ENCODE measurements around the gene THOC2.
"Not testable (repeated sequence)": the region's sequence is repeated elsewhere in the genome, so short reads cannot be mapped to it uniquely, and the experiment has no call there.

The THOC2 gene

GRCh38 chrX:123713434-123713833 is 19.4 kb downstream of the THOC2 start:
- no peak overlapping the region for H3K4me3 Mint-ChIP-seq
- H3K27ac Mint-ChIP-seq: peak overlapping the region; percentile 55
- H3K36me3 Mint-ChIP-seq (ENCODE audit: low read depth): peaks cover 16% of the 10 kb centered on the region
- H3K9me3 Mint-ChIP-seq: no peaks in the 10 kb centered on the region
- H3K27me3 Mint-ChIP-seq: no peaks in the 10 kb centered on the region
- peaks cover 29% of the 10 kb centered on the region for H3K4me1 Mint-ChIP-seq (ENCODE audit: low read depth)

GRCh38 chrX:123711201-123711600 is 21.7 kb downstream of the THOC2 start:
- not testable (repeated sequence) for H3K27ac Mint-ChIP-seq, H3K9me3 Mint-ChIP-seq, H3K4me3 Mint-ChIP-seq, H3K27me3 Mint-ChIP-seq
- Mint-ChIP-seq H3K4me1 (ENCODE audit: low read depth) (peaks cover 21% of the 10 kb centered on the region), H3K36me3 (ENCODE audit: low read depth) (peaks cover 11% of the 10 kb centered on the region)

- Mint-ChIP-seq H3K36me3 (ENCODE audit: low read depth) (peaks cover 5% of the 10 kb centered on the region), H3K4me3 (no peak overlapping the region), H3K9me3 (no peaks in the 10 kb centered on the region), H3K27me3 (no peaks in the 10 kb centered on the region), H3K27ac (no peak overlapping the region), H3K4me1 (ENCODE audit: low read depth) (peaks cover 6% of the 10 kb centered on the region)
These were observed 28.1 kb downstream of the THOC2 start for GRCh38 chrX:123704781-123705180.

- H3K4me1 Mint-ChIP-seq (ENCODE audit: low read depth): no peaks in the 10 kb centered on the region
These were observed 33.8 kb downstream of the THOC2 start for GRCh38 chrX:123698979-123699520.

GRCh38 chrX:123696334-123696733 is 36.5 kb downstream of the THOC2 start:
- Mint-ChIP-seq H3K27me3 (no peaks in the 10 kb centered on the region), H3K36me3 (ENCODE audit: low read depth) (peaks cover 13% of the 10 kb centered on the region), H3K4me3 (no peak overlapping the region), H3K27ac (no peak overlapping the region), H3K9me3 (no peaks in the 10 kb centered on the region), H3K4me1 (ENCODE audit: low read depth) (no peaks in the 10 kb centered on the region)

More at GRCh38 chrX:123698979-123699520, 33.8 kb downstream of the THOC2 start:
- H3K27ac Mint-ChIP-seq: no peak overlapping the region
- peaks cover 9% of the 10 kb centered on the region for H3K36me3 Mint-ChIP-seq (ENCODE audit: low read depth)
- no peak overlapping the region for H3K4me3 Mint-ChIP-seq
- H3K27me3 Mint-ChIP-seq: no peaks in the 10 kb centered on the region
- H3K9me3 Mint-ChIP-seq: no peaks in the 10 kb centered on the region

GRCh38 chrX:123695242-123695641 is 37.6 kb downstream of the THOC2 start:
- H3K36me3 Mint-ChIP-seq (ENCODE audit: low read depth): peaks cover 17% of the 10 kb centered on the region
- no peak overlapping the region for H3K4me3 Mint-ChIP-seq
- H3K4me1 Mint-ChIP-seq (ENCODE audit: low read depth): no peaks in the 10 kb centered on the region
- H3K27ac Mint-ChIP-seq: no peak overlapping the region
- H3K9me3 Mint-ChIP-seq: no peaks in the 10 kb centered on the region
- H3K27me3 Mint-ChIP-seq: no peaks in the 10 kb centered on the region

- H3K27me3 Mint-ChIP-seq: no peaks in the 10 kb centered on the region
- H3K36me3 Mint-ChIP-seq (ENCODE audit: low read depth): peaks cover 29% of the 10 kb centered on the region
- no peaks in the 10 kb centered on the region for H3K4me1 Mint-ChIP-seq (ENCODE audit: low read depth)
- no peaks in the 10 kb centered on the region for H3K9me3 Mint-ChIP-seq
- H3K4me3 Mint-ChIP-seq: no peak overlapping the region
- no peak overlapping the region for H3K27ac Mint-ChIP-seq
These were observed 41.1 kb downstream of the THOC2 start for GRCh38 chrX:123691776-123692175.

- peaks cover 44% of the 10 kb centered on the region for H3K36me3 Mint-ChIP-seq (ENCODE audit: low read depth)
- no peaks in the 10 kb centered on the region for H3K9me3 Mint-ChIP-seq
- H3K27me3 Mint-ChIP-seq: no peaks in the 10 kb centered on the region
- H3K27ac Mint-ChIP-seq: no peak overlapping the region
- H3K4me3 Mint-ChIP-seq: no peak overlapping the region
- H3K4me1 Mint-ChIP-seq (ENCODE audit: low read depth): no peaks in the 10 kb centered on the region
These were observed 44.3 kb downstream of the THOC2 start for GRCh38 chrX:123688524-123688923.

- no peaks in the 10 kb centered on the region for H3K27me3 Mint-ChIP-seq
- H3K36me3 Mint-ChIP-seq (ENCODE audit: low read depth): peaks cover 66% of the 10 kb centered on the region
- no peaks in the 10 kb centered on the region for H3K4me1 Mint-ChIP-seq (ENCODE audit: low read depth)
- no peaks in the 10 kb centered on the region for H3K9me3 Mint-ChIP-seq
- no peak overlapping the region for H3K27ac Mint-ChIP-seq
- H3K4me3 Mint-ChIP-seq: no peak overlapping the region
These were observed 47.6 kb downstream of the THOC2 start for GRCh38 chrX:123685232-123685631.

- H3K27ac Mint-ChIP-seq: peak overlapping the region; percentile 63
- no peaks in the 10 kb centered on the region for H3K9me3 Mint-ChIP-seq
- no peak overlapping the region for H3K4me3 Mint-ChIP-seq
- H3K36me3 Mint-ChIP-seq (ENCODE audit: low read depth): peaks cover 71% of the 10 kb centered on the region
- H3K4me1 Mint-ChIP-seq (ENCODE audit: low read depth): no peaks in the 10 kb centered on the region
- no peaks in the 10 kb centered on the region for H3K27me3 Mint-ChIP-seq
These were observed 50.7 kb downstream of the THOC2 start for GRCh38 chrX:123682186-123682585.

GRCh38 chrX:123679733-123680460 is 53.0 kb downstream of the THOC2 start:
- H3K36me3 Mint-ChIP-seq (ENCODE audit: low read depth): peaks cover 65% of the 10 kb centered on the region

GRCh38 chrX:123675154-123675553 is 57.7 kb downstream of the THOC2 start:
- Mint-ChIP-seq H3K4me1 (ENCODE audit: low read depth) (peaks cover 3% of the 10 kb centered on the region), H3K9me3 (peaks cover 4% of the 10 kb centered on the region), H3K27me3 (no peaks in the 10 kb centered on the region), H3K36me3 (ENCODE audit: low read depth) (peaks cover 56% of the 10 kb centered on the region), H3K4me3 (no peak overlapping the region), H3K27ac (no peak overlapping the region)

More at GRCh38 chrX:123679733-123680460, 53.0 kb downstream of the THOC2 start:
- H3K9me3 Mint-ChIP-seq; H3K4me1 Mint-ChIP-seq (ENCODE audit: low read depth); H3K4me3 Mint-ChIP-seq; H3K27ac Mint-ChIP-seq; H3K27me3 Mint-ChIP-seq: not testable (repeated sequence)

GRCh38 chrX:123673813-123674212 is 59.0 kb downstream of the THOC2 start:
- H3K27me3 Mint-ChIP-seq: no peaks in the 10 kb centered on the region
- H3K9me3 Mint-ChIP-seq: peaks cover 4% of the 10 kb centered on the region
- H3K4me1 Mint-ChIP-seq (ENCODE audit: low read depth): peaks cover 3% of the 10 kb centered on the region
- peak overlapping the region; percentile 9 for H3K27ac Mint-ChIP-seq
- H3K36me3 Mint-ChIP-seq (ENCODE audit: low read depth): peaks cover 52% of the 10 kb centered on the region
- no peak overlapping the region for H3K4me3 Mint-ChIP-seq

- H3K4me1 Mint-ChIP-seq (ENCODE audit: low read depth): peaks cover 3% of the 10 kb centered on the region
- no peaks in the 10 kb centered on the region for H3K27me3 Mint-ChIP-seq
- H3K36me3 Mint-ChIP-seq (ENCODE audit: low read depth): peaks cover 75% of the 10 kb centered on the region
- H3K9me3 Mint-ChIP-seq: no peaks in the 10 kb centered on the region
- no peak overlapping the region for H3K27ac Mint-ChIP-seq
- H3K4me3 Mint-ChIP-seq: no peak overlapping the region
These were observed 67.7 kb downstream of the THOC2 start for GRCh38 chrX:123665197-123665596.

GRCh38 chrX:123664467-123665167 is 68.2 kb downstream of the THOC2 start:
- not testable (repeated sequence) for H3K4me1 Mint-ChIP-seq (ENCODE audit: low read depth); H3K4me3 Mint-ChIP-seq; H3K9me3 Mint-ChIP-seq; H3K27me3 Mint-ChIP-seq; H3K27ac Mint-ChIP-seq
- peaks cover 73% of the 10 kb centered on the region for H3K36me3 Mint-ChIP-seq (ENCODE audit: low read depth)

Measured in stimulated activated naive CD8-positive, alpha-beta T cell treated with anti-CD3 and anti-CD28 coated beads, Interleukin-15, Interleukin-2, amounts not matched to agents 100 ng/mL and 50 ng/mL, for 24 hours (primary cell).